WTC11 (cell line): ENCODE results near the gene CNP. TPM values are rescaled to one million over a fixed set of nuclear protein-coding genes. Genes with fewer than 3 reads are reported as not detected.

Experiments
- ATAC-seq: fragments of 200-7000 bp; cut with Tn5 transposase; 2 replicates; pipeline ENCODE4 v1.10.0; 2021; ENCODE audit warnings: mild to moderate bottlenecking, moderate library complexity
- CTCF ChIA-PET: fragments of 300-600 bp; sonication (Branson Sonifier 250); formaldehyde crosslinking; loops from one replicate; lab custom pipeline; 2021; ENCODE audit warnings: antibody characterized with exemption; lab: Charles Lee
- POLR2A ChIA-PET: fragments of 350-600 bp; sonication (Branson Sonifier 250); formaldehyde crosslinking; loops from one replicate; lab custom pipeline; 2021; ENCODE audit warnings: antibody characterized with exemption; lab: Charles Lee
- DNase-seq: peaks from one replicate; pipeline ENCODE4 v3.0.0; 2021; ENCODE audit warnings: low spot score
- H3K27ac Mint-ChIP-seq: 2 replicates; pipeline ENCODE4 v1.8.0; 2021; ENCODE audit warnings: mixed read lengths
- H3K27me3 Mint-ChIP-seq: 2 replicates; pipeline ENCODE4 v1.8.0; 2021; ENCODE audit warnings: low read depth, mild to moderate bottlenecking, moderate library complexity, mixed read lengths
- H3K36me3 Mint-ChIP-seq: 2 replicates; pipeline ENCODE4 v1.8.0; 2021; ENCODE audit warnings: mixed read lengths
- H3K4me1 Mint-ChIP-seq: 2 replicates; pipeline ENCODE4 v1.8.0; 2022; ENCODE audit warnings: mixed read lengths
- H3K4me3 Mint-ChIP-seq: 2 replicates; pipeline ENCODE4 v1.8.0; 2021; ENCODE audit warnings: mild to moderate bottlenecking, moderate library complexity, mixed read lengths
- H3K9me3 Mint-ChIP-seq: 2 replicates; pipeline ENCODE4 v1.8.0; 2021; ENCODE audit warnings: mixed read lengths
- AFF4 ChIP-seq: sonication (generic); formaldehyde crosslinking; IDR thresholded peaks from 2 replicates; pipeline ENCODE4 v1.8.1; 2023; ENCODE audit warnings: mild to moderate bottlenecking, missing genetic modification reagents, borderline replicate concordance
- ATF3 ChIP-seq: sonication (generic); formaldehyde crosslinking; conservative IDR thresholded peaks from 2 replicates; pipeline ENCODE4 v1.8.1; 2022; ENCODE audit warnings: mild to moderate bottlenecking, missing genetic modification reagents
- CREB1 ChIP-seq: sonication (generic); formaldehyde crosslinking; IDR thresholded peaks from 2 replicates; pipeline ENCODE4 v1.8.0; 2023; ENCODE audit warnings: mild to moderate bottlenecking, missing genetic modification reagents
- CREM ChIP-seq: sonication (generic); formaldehyde crosslinking; IDR thresholded peaks from 2 replicates; pipeline ENCODE4 v1.8.1; 2022; ENCODE audit warnings: mild to moderate bottlenecking, missing genetic modification reagents, moderate library complexity
- ELF4 ChIP-seq: sonication (generic); formaldehyde crosslinking; IDR thresholded peaks from 2 replicates; pipeline ENCODE4 v1.8.1; 2022; ENCODE audit warnings: low read depth, mild to moderate bottlenecking, moderate library complexity, missing genetic modification reagents
- ESRRA ChIP-seq: sonication (generic); formaldehyde crosslinking; IDR thresholded peaks from 2 replicates; pipeline ENCODE4 v1.8.1; 2022; ENCODE audit warnings: mild to moderate bottlenecking, missing genetic modification reagents, borderline replicate concordance
- ETV6 ChIP-seq: sonication (generic); formaldehyde crosslinking; IDR thresholded peaks from 2 replicates; pipeline ENCODE4 v1.8.1; 2022; ENCODE audit warnings: mild to moderate bottlenecking, missing genetic modification reagents
- JAZF1 ChIP-seq: fragments of 250-450 bp; sonication (Bioruptor Pico); IDR thresholded peaks from 2 replicates; pipeline ENCODE4 v1.9.0; 2021; ENCODE audit warnings: moderate library complexity, mild to moderate bottlenecking, inconsistent platforms
- JUN ChIP-seq: sonication (generic); formaldehyde crosslinking; IDR thresholded peaks from 2 replicates; pipeline ENCODE4 v1.8.0; 2023; ENCODE audit warnings: mild to moderate bottlenecking, missing genetic modification reagents
- KAT7 ChIP-seq: sonication (generic); formaldehyde crosslinking; IDR thresholded peaks from 2 replicates; pipeline ENCODE4 v1.8.1; 2023; ENCODE audit warnings: missing genetic modification reagents, mild to moderate bottlenecking, borderline replicate concordance
- NFATC4 ChIP-seq: fragments of 250-450 bp; sonication (Bioruptor Pico); IDR thresholded peaks from 2 replicates; pipeline ENCODE4 v1.9.0; 2021; ENCODE audit warnings: mild to moderate bottlenecking
- NR1H2 ChIP-seq: sonication (generic); formaldehyde crosslinking; IDR thresholded peaks from 2 replicates; pipeline ENCODE4 v1.9.0; 2021; ENCODE audit warnings: mild to moderate bottlenecking, moderate library complexity, missing genetic modification reagents
- PRDM15 ChIP-seq: sonication (generic); formaldehyde crosslinking; IDR thresholded peaks from 2 replicates; pipeline ENCODE4 v1.8.0; 2022; ENCODE audit warnings: missing genetic modification reagents
- SMAD4 ChIP-seq: sonication (generic); formaldehyde crosslinking; IDR thresholded peaks from 2 replicates; pipeline ENCODE4 v1.8.0; 2022; ENCODE audit warnings: mild to moderate bottlenecking, missing genetic modification reagents
- SOX15 ChIP-seq: fragments of 250-450 bp; sonication (Bioruptor Pico); IDR thresholded peaks from 2 replicates; pipeline ENCODE4 v1.9.0; 2021; ENCODE audit warnings: mild to moderate bottlenecking
- ZBTB21 ChIP-seq: sonication (generic); formaldehyde crosslinking; IDR thresholded peaks from 2 replicates; pipeline ENCODE4 v1.8.1; 2023; ENCODE audit warnings: mild to moderate bottlenecking, missing genetic modification reagents, borderline replicate concordance
- ZNF263 ChIP-seq: sonication (generic); formaldehyde crosslinking; IDR thresholded peaks from 2 replicates; pipeline ENCODE4 v1.8.1; 2022; ENCODE audit warnings: low read depth, mild to moderate bottlenecking, moderate library complexity, missing genetic modification reagents
- ZNF396 ChIP-seq: fragments of 250-450 bp; sonication (Bioruptor Pico); IDR thresholded peaks from 2 replicates; pipeline ENCODE4 v1.8.0; 2021; ENCODE audit warnings: mild to moderate bottlenecking, moderate library complexity, borderline replicate concordance
- ZNF423 ChIP-seq: fragments of 250-450 bp; sonication (Bioruptor Pico); IDR thresholded peaks from 2 replicates; pipeline ENCODE4 v2.1.2; 2022; ENCODE audit warnings: mild to moderate bottlenecking, moderate library complexity
- total RNA-seq: library from RNA; stranded (reverse); gene quantifications from 3 replicates; pipeline ENCODE4 v1.2.3, GENCODE V29; 2021
- TF ChIP-seq, protein P1 (sequence below): fragments of 250-450 bp; sonication (Bioruptor Pico); IDR thresholded peaks from 2 replicates; pipeline ENCODE4 v1.9.0; 2021; ENCODE audit warnings: mild to moderate bottlenecking, borderline replicate concordance
- TF ChIP-seq, protein P2 (sequence below): sonication (generic); formaldehyde crosslinking; IDR thresholded peaks from 2 replicates; pipeline ENCODE4 v1.8.0; 2023; ENCODE audit warnings: missing genetic modification reagents
- TF ChIP-seq, protein P3 (sequence below): sonication (generic); formaldehyde crosslinking; IDR thresholded peaks from 2 replicates; pipeline ENCODE4 v1.8.1; 2022; ENCODE audit warnings: low read depth, mild to moderate bottlenecking, moderate library complexity, missing genetic modification reagents, borderline replicate concordance

Gene CNP
- total RNA-seq, 1 experiment from 2014 or later: 52.5 TPM

GRCh38 chr17:41957031-41957868 is 9.3 kb upstream of the CNP start (continued):
- no peak for TF ChIP-seq AFF4
- no peak for TF ChIP-seq ETV6 (CRISPR knock-in tag)
- TF ChIP-seq SOX15 (CRISPR knock-in tag): no peak
- no peak for TF ChIP-seq ESRRA
- TF ChIP-seq ZNF396 (CRISPR knock-in tag): no peak
- no peak for TF ChIP-seq ZNF263 (CRISPR knock-in tag)
- no peak for TF ChIP-seq CREM (CRISPR knock-in tag)
- no peak for TF ChIP-seq PRDM15
- TF ChIP-seq, protein P1, sequence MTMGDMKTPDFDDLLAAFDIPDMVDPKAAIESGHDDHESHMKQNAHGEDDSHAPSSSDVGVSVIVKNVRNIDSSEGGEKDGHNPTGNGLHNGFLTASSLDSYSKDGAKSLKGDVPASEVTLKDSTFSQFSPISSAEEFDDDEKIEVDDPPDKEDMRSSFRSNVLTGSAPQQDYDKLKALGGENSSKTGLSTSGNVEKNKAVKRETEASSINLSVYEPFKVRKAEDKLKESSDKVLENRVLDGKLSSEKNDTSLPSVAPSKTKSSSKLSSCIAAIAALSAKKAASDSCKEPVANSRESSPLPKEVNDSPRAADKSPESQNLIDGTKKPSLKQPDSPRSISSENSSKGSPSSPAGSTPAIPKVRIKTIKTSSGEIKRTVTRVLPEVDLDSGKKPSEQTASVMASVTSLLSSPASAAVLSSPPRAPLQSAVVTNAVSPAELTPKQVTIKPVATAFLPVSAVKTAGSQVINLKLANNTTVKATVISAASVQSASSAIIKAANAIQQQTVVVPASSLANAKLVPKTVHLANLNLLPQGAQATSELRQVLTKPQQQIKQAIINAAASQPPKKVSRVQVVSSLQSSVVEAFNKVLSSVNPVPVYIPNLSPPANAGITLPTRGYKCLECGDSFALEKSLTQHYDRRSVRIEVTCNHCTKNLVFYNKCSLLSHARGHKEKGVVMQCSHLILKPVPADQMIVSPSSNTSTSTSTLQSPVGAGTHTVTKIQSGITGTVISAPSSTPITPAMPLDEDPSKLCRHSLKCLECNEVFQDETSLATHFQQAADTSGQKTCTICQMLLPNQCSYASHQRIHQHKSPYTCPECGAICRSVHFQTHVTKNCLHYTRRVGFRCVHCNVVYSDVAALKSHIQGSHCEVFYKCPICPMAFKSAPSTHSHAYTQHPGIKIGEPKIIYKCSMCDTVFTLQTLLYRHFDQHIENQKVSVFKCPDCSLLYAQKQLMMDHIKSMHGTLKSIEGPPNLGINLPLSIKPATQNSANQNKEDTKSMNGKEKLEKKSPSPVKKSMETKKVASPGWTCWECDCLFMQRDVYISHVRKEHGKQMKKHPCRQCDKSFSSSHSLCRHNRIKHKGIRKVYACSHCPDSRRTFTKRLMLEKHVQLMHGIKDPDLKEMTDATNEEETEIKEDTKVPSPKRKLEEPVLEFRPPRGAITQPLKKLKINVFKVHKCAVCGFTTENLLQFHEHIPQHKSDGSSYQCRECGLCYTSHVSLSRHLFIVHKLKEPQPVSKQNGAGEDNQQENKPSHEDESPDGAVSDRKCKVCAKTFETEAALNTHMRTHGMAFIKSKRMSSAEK (CRISPR knock-in tag): no peak
- TF ChIP-seq NR1H2 (CRISPR knock-in tag): no peak
- no peak for TF ChIP-seq ELF4

DNA sequence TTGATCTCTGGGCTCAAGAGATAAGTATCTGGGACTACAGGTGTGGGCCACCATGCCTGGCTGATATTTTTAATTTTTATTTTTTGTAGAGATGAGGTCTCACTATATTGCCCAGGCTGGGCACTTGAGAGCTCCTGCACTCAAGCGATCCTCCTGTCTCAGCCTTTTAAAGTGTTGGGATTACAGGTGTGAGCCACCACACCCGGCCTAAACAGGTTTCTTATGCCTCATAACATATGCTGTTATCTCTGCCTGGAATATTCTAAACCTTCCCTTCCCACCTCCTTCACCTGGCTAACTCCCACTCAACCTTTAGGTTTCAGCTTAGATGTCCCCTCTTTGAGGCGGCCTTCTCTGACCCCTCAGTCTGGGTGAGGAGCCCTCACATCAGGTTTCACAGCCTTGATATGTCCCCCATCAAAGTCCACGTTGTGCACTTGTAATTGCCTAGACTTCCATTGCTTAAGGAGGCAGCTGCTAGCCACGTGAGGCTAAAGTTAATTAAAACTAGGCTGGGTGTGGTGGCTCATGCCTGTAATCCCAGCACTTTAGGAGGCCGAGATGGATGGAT is 8.6 kb upstream of the CNP start:
- H3K27me3 Mint-ChIP-seq: peaks cover 2% of the 10 kb centered on the region; the same call in 1 of the 2 replicates
- H3K4me3 Mint-ChIP-seq: no peak overlapping the region
- POLR2A ChIA-PET: interaction anchor here (1.0 kb wide), 2 partner anchors 27 to 39 kb away, joined by 4 read pairs; partner anchors contain the start of genes ACLY and ODAD4
- H3K4me1 Mint-ChIP-seq: peaks cover 30% of the 10 kb centered on the region
- no peaks in the 10 kb centered on the region for H3K36me3 Mint-ChIP-seq
- DNase-seq (no peak), ATAC-seq (no peak)
- peak overlapping the region; percentile 89; the same call in 1 of the 2 replicates for H3K27ac Mint-ChIP-seq
- no peaks in the 10 kb centered on the region for H3K9me3 Mint-ChIP-seq
- CTCF ChIA-PET: interaction anchor here (0.7 to 6.7 kb wide), 9 partner anchors 8 to 157 kb away, joined by 3 to 134 read pairs (median 4); partner anchors contain the start of genes ACLY, CNP, DNAJC7 and NKIRAS2
- TF ChIP-seq JAZF1 (CRISPR knock-in tag): no peak
- TF ChIP-seq, protein P2, sequence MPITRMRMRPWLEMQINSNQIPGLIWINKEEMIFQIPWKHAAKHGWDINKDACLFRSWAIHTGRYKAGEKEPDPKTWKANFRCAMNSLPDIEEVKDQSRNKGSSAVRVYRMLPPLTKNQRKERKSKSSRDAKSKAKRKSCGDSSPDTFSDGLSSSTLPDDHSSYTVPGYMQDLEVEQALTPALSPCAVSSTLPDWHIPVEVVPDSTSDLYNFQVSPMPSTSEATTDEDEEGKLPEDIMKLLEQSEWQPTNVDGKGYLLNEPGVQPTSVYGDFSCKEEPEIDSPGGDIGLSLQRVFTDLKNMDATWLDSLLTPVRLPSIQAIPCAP (CRISPR knock-in tag): no peak
- TF ChIP-seq SMAD4 (CRISPR knock-in tag): no peak
- no peak for TF ChIP-seq ZNF423 (CRISPR knock-in tag)
- TF ChIP-seq ATF3 (CRISPR knock-in tag): no peak
- TF ChIP-seq JUN (CRISPR knock-in tag): no peak
- no peak for TF ChIP-seq CREB1 (CRISPR knock-in tag)
- no peak for TF ChIP-seq ZNF263 (CRISPR knock-in tag)
- no peak for TF ChIP-seq NFATC4 (CRISPR knock-in tag)
- no peak for TF ChIP-seq ZBTB21 (CRISPR knock-in tag)
- TF ChIP-seq KAT7 (CRISPR knock-in tag): no peak
- TF ChIP-seq, protein P3, sequence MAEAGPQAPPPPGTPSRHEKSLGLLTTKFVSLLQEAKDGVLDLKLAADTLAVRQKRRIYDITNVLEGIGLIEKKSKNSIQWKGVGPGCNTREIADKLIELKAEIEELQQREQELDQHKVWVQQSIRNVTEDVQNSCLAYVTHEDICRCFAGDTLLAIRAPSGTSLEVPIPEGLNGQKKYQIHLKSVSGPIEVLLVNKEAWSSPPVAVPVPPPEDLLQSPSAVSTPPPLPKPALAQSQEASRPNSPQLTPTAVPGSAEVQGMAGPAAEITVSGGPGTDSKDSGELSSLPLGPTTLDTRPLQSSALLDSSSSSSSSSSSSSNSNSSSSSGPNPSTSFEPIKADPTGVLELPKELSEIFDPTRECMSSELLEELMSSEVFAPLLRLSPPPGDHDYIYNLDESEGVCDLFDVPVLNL (CRISPR knock-in tag): no peak
